ENCODE data around the gene LHPP. TPM values are rescaled to one million over a fixed set of nuclear protein-coding genes. Genes with fewer than 3 reads are reported as not detected.

The LHPP gene
- total RNA-seq, 4 donors from 2014 or later, result 20.3 to 116 (median 22.4) TPM

DNA sequence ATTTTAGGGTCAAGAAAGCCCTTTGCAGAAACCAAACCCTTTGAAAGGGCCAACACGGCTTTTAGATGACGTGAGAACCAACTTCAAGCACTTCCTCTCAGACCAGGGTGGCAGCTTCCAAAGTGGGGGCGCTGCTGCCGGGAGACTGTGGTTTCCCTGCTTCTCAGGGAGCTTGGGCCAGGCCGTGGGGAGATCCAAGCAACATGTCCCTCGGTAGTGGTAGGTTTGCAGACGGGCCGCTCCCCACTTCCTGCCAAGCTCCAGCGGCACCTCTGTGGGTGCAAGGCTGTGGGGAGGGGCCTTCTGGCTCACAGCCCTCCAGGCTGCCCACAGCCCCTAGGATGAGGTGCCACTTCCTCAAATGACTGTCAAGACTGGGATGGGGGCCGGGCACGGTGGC lies 150.1 kb downstream of the LHPP start:
- no peak for TF ChIP-seq POLR2AphosphoS5 (IDR thresholded peaks at IDR 0.05)
- Histone ChIP-seq H3K36me3 (no peaks in the 10 kb centered on the region), H3K4me1 (peaks cover 0 to 20% (median 7%) of the 10 kb centered on the region in 4 donors), H3K27me3 (no peaks in the 10 kb centered on the region), H3K4me3 (no peak overlapping the region), H3K27ac (peak overlapping the region in 2 of 4 donors; percentile 8 to 27), H3K9me3 (no peaks in the 10 kb centered on the region)
- 68% methylated on average over 11 of the region's 11 CpGs; no CpG with 5 or more reads in 1 of the 2 donors for WGBS, 2 donors (ENCODE audit: low coverage in 1 of 2)
- intact Hi-C loops (cut with DNase I; ENCODE audit: low total_unique reads), result no loop called here
- DNase-seq, result peak; percentile 42
- in situ Hi-C loops (cut with MboI; ENCODE audit: low pct_ligation_motif_present in 1 of 4, low pct_unique_long_range_greater_than_20kb in 1 of 4, low sequenced_read_pairs in 3 of 4), result no loop called here

DNA sequence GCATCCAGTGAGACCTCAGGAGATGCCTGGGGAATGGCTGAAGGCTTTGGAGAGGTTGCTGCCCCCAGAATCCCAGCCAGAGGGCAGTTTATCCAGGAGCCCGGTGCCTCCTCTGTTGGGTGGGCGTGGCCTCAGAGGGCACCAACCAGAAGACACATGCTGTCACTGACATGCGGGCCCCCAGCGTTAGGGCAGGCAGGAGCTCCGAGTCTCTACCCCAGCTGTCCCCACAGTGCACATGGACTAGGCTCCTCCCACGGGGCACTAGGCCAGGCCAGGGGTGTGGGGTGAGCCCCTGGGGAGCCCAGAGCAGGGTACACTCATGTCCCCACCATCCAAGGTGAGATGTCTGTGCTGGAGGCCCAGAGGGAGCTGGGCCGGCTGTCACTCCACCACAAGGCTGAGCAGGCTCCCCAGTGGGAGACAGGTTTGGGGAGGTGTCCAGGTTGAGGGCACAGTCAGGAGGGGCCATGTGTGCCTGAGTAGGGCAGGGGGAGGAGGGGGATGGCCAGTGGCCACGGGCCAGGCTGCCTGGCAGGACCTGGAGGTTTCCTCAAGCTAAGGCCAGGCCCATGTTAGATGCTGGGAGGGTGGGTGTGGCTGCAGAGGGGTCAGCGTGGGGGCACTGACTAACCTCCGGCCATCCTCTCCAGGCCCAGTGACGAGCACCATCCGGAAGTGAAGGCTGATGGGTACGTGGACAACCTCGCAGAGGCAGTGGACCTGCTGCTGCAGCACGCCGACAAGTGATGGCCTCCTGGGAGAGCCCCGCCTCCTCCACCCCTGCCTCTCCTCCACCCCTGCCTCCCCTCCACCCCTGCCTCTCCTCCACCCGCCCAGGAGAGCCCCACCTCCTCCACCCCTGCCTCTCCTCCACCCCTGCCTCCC lies 151.2 kb downstream of the LHPP start:
- H3K36me3 ChIP-seq, result no peaks in the 10 kb centered on the region
- TF ChIP-seq POLR2AphosphoS5 (IDR thresholded peaks at IDR 0.05) (no peak), POLR2A (IDR thresholded peaks at IDR 0.05) (no peak), CTCF (IDR thresholded peaks at IDR 0.05) (no peak), EP300 (IDR thresholded peaks at IDR 0.05; ENCODE audit: low read depth) (no peak)
- H3K4me3 ChIP-seq, result no peak overlapping the region
- H3K27ac ChIP-seq, result peak overlapping the region in 3 of 4 donors; percentile 5 to 27 (median 24)
- WGBS, 2 donors (ENCODE audit: low coverage in 1 of 2), result 52% methylated on average over 17 of the region's 18 CpGs; no CpG with 5 or more reads in 1 of the 2 donors
- no peaks in the 10 kb centered on the region for H3K9me3 ChIP-seq
- H3K27me3 ChIP-seq, result no peaks in the 10 kb centered on the region
- in situ Hi-C loops (cut with MboI; ENCODE audit: low pct_ligation_motif_present in 1 of 4, low pct_unique_long_range_greater_than_20kb in 1 of 4, low sequenced_read_pairs in 3 of 4) (no loop called here), intact Hi-C loops (cut with DNase I; ENCODE audit: low total_unique reads) (no loop called here)
- peaks cover 0 to 20% (median 7%) of the 10 kb centered on the region in 4 donors for H3K4me1 ChIP-seq
- no peak for DNase-seq

GRCh38 chr10:124614003-124614659 lies 152.5 kb downstream of the LHPP start:
- TF ChIP-seq EP300 (IDR thresholded peaks at IDR 0.05; ENCODE audit: low read depth), result no peak
- TF ChIP-seq CTCF (IDR thresholded peaks at IDR 0.05), result no peak
- no peak for TF ChIP-seq POLR2A (IDR thresholded peaks at IDR 0.05)
- TF ChIP-seq POLR2AphosphoS5 (IDR thresholded peaks at IDR 0.05), result no peak
- 68% methylated on average over 11 of the region's 11 CpGs; no CpG with 5 or more reads in 1 of the 2 donors for WGBS, 2 donors (ENCODE audit: low coverage in 1 of 2)
- in situ Hi-C loops (cut with MboI; ENCODE audit: low pct_ligation_motif_present in 1 of 4, low pct_unique_long_range_greater_than_20kb in 1 of 4, low sequenced_read_pairs in 3 of 4) (no loop called here), intact Hi-C loops (cut with DNase I; ENCODE audit: low total_unique reads) (no loop called here)
- Histone ChIP-seq H3K27ac (peak overlapping the region in 2 of 4 donors; percentile 2 to 24), H3K36me3 (no peaks in the 10 kb centered on the region), H3K4me3 (no peak overlapping the region), H3K27me3 (no peaks in the 10 kb centered on the region), H3K4me1 (peaks cover 0 to 23% (median 11%) of the 10 kb centered on the region in 4 donors), H3K9me3 (no peaks in the 10 kb centered on the region)
- no peak for DNase-seq

DNA sequence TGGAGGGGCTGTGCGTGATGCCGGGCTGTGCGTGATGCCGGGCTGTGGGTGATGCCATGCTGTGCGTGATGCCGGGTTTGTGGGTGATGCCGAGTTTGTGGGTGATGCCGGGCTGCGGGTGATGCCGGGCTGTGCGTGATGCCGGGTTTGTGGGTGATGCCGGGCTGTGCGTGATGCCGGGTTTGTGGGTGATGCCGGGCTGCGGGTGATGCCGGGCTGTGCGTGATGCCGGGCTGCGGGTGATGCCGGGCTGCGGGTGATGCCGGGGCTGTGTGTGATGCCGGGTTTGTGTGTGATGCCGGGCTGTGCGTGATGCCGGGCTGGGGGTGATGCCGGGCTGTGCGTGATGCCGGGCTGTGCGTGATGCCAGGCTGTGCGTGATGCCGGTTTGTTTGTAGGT lies 153.6 kb downstream of the LHPP start:
- WGBS, 2 donors (ENCODE audit: low coverage in 1 of 2), result 84 to 96% methylated on average over 9 to 34 of the region's 34 CpGs
- in situ Hi-C loops (cut with MboI; ENCODE audit: low pct_ligation_motif_present in 1 of 4, low pct_unique_long_range_greater_than_20kb in 1 of 4, low sequenced_read_pairs in 3 of 4) (no loop called here), intact Hi-C loops (cut with DNase I; ENCODE audit: low total_unique reads) (no loop called here)
- Histone ChIP-seq H3K4me3 (no peak overlapping the region), H3K36me3 (no peaks in the 10 kb centered on the region), H3K4me1 (peaks cover 0 to 31% (median 13%) of the 10 kb centered on the region in 4 donors), H3K27ac (no peak overlapping the region), H3K27me3 (no peaks in the 10 kb centered on the region), H3K9me3 (no peaks in the 10 kb centered on the region)
- no peak for DNase-seq
- TF ChIP-seq POLR2A (IDR thresholded peaks at IDR 0.05) (no peak), POLR2AphosphoS5 (IDR thresholded peaks at IDR 0.05) (no peak), CTCF (IDR thresholded peaks at IDR 0.05) (no peak)

All from transverse colon (tissue), 4 donors.